HG03066 (cell line): ENCODE measurements around the gene NPAS2.

Experiments used
- ATAC-seq: cut with Tn5 transposase; IDR thresholded peaks from one replicate; pipeline ENCODE4 v1.9.1; 2021; ENCODE audit warnings: low read depth; ENCODE audit not compliant: unreplicated experiment

The NPAS2 gene

GRCh38 chr2:100983201-100983600 is 163.3 kb downstream of the NPAS2 start:
- ATAC-seq: no peak

GRCh38 chr2:100983684-100984310 is 163.9 kb downstream of the NPAS2 start:
- ATAC-seq: no peak

- ATAC-seq: no peak
Measured at GRCh38 chr2:100984892-100985307, 165.0 kb downstream of the NPAS2 start.

- ATAC-seq: no peak
Measured at GRCh38 chr2:100986157-100986556, 166.2 kb downstream of the NPAS2 start.

GRCh38 chr2:100987536-100987935 is 167.6 kb downstream of the NPAS2 start:
- no peak for ATAC-seq

- no peak for ATAC-seq
Measured at GRCh38 chr2:100987974-100988373, 168.0 kb downstream of the NPAS2 start.

GRCh38 chr2:100988630-100989417 is 168.9 kb downstream of the NPAS2 start:
- ATAC-seq: no peak

- no peak for ATAC-seq
Measured at GRCh38 chr2:100989666-100990065, 169.7 kb downstream of the NPAS2 start.

- ATAC-seq: no peak
Measured at GRCh38 chr2:100990166-100990565, 170.2 kb downstream of the NPAS2 start.

GRCh38 chr2:100990650-100991403 is 170.9 kb downstream of the NPAS2 start:
- no peak for ATAC-seq

- ATAC-seq: no peak
Measured at GRCh38 chr2:100991404-100991773, 171.4 kb downstream of the NPAS2 start.

GRCh38 chr2:100992262-100992661 is 172.3 kb downstream of the NPAS2 start:
- ATAC-seq: no peak

GRCh38 chr2:100993294-100993693 is 173.4 kb downstream of the NPAS2 start:
- ATAC-seq: no peak

GRCh38 chr2:100995309-100996075 is 175.6 kb downstream of the NPAS2 start:
- ATAC-seq: no peak

- no peak for ATAC-seq
Measured at GRCh38 chr2:100997509-100998234, 177.7 kb downstream of the NPAS2 start.

- ATAC-seq: no peak
Measured at GRCh38 chr2:100998235-100998573, 178.3 kb downstream of the NPAS2 start.

GRCh38 chr2:100999995-101000394 is 180.1 kb downstream of the NPAS2 start:
- no peak for ATAC-seq

- ATAC-seq: peak; percentile 100
Measured at GRCh38 chr2:101001691-101002561, 182.0 kb downstream of the NPAS2 start, which contains the start of gene RPL31. TSS of gene RPL31 (plus strand) at chr2:101002289. CDS start at chr2:101002702, 413 bp downstream.
